ENCODE results near the gene WNK2.

The WNK2 gene

DNA sequence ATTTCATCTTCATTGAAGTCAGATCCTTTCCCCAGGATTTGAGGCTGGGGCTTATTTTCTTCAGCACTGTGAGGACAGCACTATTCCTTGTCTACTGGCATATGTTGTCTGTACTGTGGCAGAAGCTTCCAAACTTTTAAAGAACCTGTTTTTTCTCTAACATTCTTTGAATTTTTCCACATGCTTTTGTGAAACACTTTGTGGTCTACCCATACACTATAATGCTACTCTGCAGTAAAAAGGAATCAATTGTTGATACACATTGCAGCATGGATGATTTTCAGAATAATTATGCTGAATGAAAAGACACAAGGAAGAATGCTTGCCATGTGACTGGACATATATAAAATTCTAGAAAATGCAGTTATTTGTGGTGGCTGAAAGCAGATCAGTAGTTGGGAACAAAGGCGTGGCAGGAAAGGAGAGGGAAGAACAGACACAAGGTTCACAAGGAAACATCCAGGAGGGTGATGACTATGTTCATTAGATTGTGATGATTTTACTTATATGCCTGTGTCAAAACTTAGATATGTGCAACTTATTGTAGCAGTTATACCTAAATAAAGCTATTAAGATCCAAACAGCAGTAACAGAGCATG is 96.8 kb downstream of the WNK2 start:
- TF ChIP-seq, protein P1, sequence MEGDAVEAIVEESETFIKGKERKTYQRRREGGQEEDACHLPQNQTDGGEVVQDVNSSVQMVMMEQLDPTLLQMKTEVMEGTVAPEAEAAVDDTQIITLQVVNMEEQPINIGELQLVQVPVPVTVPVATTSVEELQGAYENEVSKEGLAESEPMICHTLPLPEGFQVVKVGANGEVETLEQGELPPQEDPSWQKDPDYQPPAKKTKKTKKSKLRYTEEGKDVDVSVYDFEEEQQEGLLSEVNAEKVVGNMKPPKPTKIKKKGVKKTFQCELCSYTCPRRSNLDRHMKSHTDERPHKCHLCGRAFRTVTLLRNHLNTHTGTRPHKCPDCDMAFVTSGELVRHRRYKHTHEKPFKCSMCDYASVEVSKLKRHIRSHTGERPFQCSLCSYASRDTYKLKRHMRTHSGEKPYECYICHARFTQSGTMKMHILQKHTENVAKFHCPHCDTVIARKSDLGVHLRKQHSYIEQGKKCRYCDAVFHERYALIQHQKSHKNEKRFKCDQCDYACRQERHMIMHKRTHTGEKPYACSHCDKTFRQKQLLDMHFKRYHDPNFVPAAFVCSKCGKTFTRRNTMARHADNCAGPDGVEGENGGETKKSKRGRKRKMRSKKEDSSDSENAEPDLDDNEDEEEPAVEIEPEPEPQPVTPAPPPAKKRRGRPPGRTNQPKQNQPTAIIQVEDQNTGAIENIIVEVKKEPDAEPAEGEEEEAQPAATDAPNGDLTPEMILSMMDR (conservative IDR thresholded peaks at IDR 0.05; ENCODE audit: low read depth): no peak
- H3K27ac ChIP-seq: no peak overlapping the region
- ChIA-PET POLR2A (ENCODE audit: low non-redundant PET) (interaction anchor here (0.7 kb wide), 1 partner anchor 91 kb away, joined by 3 read pairs; no protein-coding TSS in a partner anchor), CTCF (interaction anchor here (0.5 to 0.9 kb wide), 4 partner anchors 9 to 1941 kb away, joined by 3 to 6 read pairs (median 4); no protein-coding TSS in a partner anchor)
- no peak for DNase-seq (ENCODE audit: low spot score)

DNA sequence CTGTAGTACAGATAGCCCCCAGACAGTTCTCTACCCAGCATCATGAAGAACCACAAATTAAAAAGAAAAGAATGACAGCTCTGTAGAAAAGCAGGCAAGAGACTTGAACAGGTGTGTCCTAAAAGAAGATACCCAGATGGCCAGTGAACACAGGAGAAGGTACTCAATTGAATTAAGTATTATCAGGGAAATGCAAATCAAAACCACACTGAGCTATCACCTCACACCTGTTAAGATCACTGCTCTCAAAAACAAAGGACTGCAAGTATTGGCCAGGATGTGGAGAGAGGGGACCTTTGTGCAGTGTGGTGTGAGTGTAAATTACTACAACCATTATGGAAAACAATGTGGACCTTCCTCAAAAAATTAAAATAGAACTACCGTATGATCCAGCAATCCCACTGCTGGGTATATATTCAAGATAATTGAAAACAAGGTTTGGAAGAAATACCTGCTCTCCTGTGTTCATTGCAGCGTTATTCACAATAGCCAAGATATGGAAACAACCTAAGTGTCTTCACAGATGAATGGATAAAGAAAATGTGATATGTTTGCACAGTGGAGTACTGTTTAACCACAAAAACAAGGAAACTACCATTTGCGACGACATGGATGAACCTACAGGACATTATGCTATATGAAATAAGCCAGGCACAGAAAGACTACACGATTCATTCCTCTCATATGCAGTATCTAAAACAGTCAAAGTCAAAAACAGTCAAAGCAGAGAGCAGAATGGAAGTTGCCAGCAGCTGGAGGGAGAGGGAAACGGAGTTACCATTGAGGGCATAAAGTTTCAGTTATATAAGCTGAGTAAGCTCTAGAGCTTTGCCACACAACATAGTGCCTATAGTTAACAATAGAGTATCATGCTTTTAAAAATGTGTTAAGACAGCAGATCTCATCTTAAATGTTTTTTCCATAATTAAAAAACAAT is 102.6 kb downstream of the WNK2 start:
- CTCF ChIA-PET: no interaction called here

DNA sequence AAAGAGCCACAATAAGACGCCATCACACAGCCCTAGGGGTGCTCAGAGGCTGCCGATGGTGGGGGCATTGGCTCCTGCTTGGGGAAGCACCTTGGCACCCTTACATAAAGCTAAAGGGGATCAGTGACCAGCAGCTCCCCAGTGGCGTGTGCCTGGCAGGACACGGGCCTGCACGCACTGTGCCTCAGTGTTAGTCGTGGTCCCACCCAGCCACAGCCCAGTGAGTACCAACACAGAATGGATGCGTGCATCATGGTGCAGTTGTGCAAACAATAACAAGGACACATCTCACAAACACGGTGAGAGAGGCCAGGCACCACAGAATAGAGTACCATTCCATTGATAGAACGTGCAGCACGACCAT is 103.2 kb downstream of the WNK2 start:
- DNase-seq (ENCODE audit: low spot score): no peak
- ChIA-PET POLR2A (ENCODE audit: low non-redundant PET) (no interaction called here), CTCF (no interaction called here)
- H3K27ac ChIP-seq: no peak overlapping the region
- TF ChIP-seq, protein P1 (conservative IDR thresholded peaks at IDR 0.05; ENCODE audit: low read depth): no peak

More for the DNA sequence above, 102.6 kb downstream of the WNK2 start:
- POLR2A ChIA-PET (ENCODE audit: low non-redundant PET): no interaction called here
- no peak overlapping the region for H3K27ac ChIP-seq
- TF ChIP-seq, protein P1 (conservative IDR thresholded peaks at IDR 0.05; ENCODE audit: low read depth): no peak
- DNase-seq (ENCODE audit: low spot score): no peak

GRCh38 chr9:93287593-93287992 is 103.7 kb downstream of the WNK2 start:
- no peak for DNase-seq (ENCODE audit: low spot score)
- no peak overlapping the region for H3K27ac ChIP-seq
- ChIA-PET POLR2A (ENCODE audit: low non-redundant PET) (no interaction called here), CTCF (interaction anchor here (0.7 kb wide), 1 partner anchor 27 kb away, joined by 4 read pairs; no protein-coding TSS in a partner anchor)
- TF ChIP-seq, protein P1 (conservative IDR thresholded peaks at IDR 0.05; ENCODE audit: low read depth): no peak

DNA sequence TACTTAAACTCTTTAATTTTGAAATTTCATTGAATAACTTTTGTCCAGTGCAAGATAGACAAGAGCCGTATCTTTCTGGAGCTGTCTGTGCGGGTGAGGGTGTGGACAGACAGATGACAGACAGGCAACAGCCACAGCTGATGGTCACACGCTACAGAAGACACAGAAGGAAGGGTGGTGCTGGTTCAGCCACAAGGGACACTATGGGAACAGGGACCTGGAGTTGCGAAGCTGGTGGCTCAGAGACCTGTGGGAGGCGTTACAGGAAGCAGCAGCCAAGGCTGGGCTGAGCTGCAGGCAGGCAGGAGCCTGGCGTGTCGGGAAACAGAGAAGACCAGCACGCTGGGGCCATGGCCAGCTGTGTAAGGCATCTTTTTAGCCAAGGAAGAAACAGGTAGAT is 104.4 kb downstream of the WNK2 start:
- DNase-seq (ENCODE audit: low spot score): no peak
- CTCF ChIA-PET: interaction anchor here (1.2 kb wide), 1 partner anchor 17 kb away, joined by 7 read pairs; no protein-coding TSS in a partner anchor
- TF ChIP-seq, protein P1 (conservative IDR thresholded peaks at IDR 0.05; ENCODE audit: low read depth): no peak
- H3K27ac ChIP-seq: no peak overlapping the region
- POLR2A ChIA-PET (ENCODE audit: low non-redundant PET): no interaction called here

Measured in RWPE1 (cell line).